Measurements from ENCODE around the gene TM4SF20.
"Not testable (repeated sequence)": the region's sequence is repeated elsewhere in the genome, so short reads cannot be mapped to it uniquely, and the experiment has no call there.

GRCh38 chr2:227387583-227387982, 8.5 kb upstream of the TM4SF20 start, which contains the start of gene SCYGR1:
- TF ChIP-seq POLR2A, CTCF (IDR thresholded peaks at IDR 0.05): not testable (repeated sequence)
